ENCODE data around the gene NTSR1. TPM values are rescaled to one million over a fixed set of nuclear protein-coding genes. Genes with fewer than 3 reads are reported as not detected.
A peak's percentile ranks its signal among the peaks of the same experiment; 100 is the strongest.

The NTSR1 gene
- total and polyA plus RNA-seq, 2 of the 13 experiments (the other 11 are each of a cell fraction or from before 2014, with no cell fraction given): 0.09 to 0.12 TPM

GRCh38 chr20:62805711-62806382 is 97.2 kb downstream of the NTSR1 start (continued):
- TF ChIP-seq GABPA (IDR thresholded peaks at IDR 0.05; ENCODE audit: low read depth, low read length) (no peak), GABPA (CRISPR knock-in tag; IDR thresholded peaks at IDR 0.05; ENCODE audit: low read depth) (peak; percentile 75), ZNF136 (CRISPR knock-in tag; IDR thresholded peaks at IDR 0.05; ENCODE audit: low read depth) (no peak; the same call in 1 of the 2 replicates), MYPOP (CRISPR knock-in tag; IDR thresholded peaks at IDR 0.05) (peak; percentile 94), ZBTB38 (CRISPR knock-in tag; IDR thresholded peaks at IDR 0.05) (peak; percentile 94), FOXK1 (CRISPR knock-in tag; IDR thresholded peaks at IDR 0.05; ENCODE audit: borderline replicate concordance, low read depth) (peak; percentile 90), ARID4A (CRISPR knock-in tag; IDR thresholded peaks at IDR 0.05; ENCODE audit: borderline replicate concordance) (peak; percentile 91), PHF8 (CRISPR knock-in tag; IDR thresholded peaks at IDR 0.05) (peak; percentile 95), MXD3 (CRISPR knock-in tag; IDR thresholded peaks at IDR 0.05) (peak; percentile 79)
- TF ChIP-seq, protein P1, sequence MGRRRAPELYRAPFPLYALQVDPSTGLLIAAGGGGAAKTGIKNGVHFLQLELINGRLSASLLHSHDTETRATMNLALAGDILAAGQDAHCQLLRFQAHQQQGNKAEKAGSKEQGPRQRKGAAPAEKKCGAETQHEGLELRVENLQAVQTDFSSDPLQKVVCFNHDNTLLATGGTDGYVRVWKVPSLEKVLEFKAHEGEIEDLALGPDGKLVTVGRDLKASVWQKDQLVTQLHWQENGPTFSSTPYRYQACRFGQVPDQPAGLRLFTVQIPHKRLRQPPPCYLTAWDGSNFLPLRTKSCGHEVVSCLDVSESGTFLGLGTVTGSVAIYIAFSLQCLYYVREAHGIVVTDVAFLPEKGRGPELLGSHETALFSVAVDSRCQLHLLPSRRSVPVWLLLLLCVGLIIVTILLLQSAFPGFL (CRISPR knock-in tag; IDR thresholded peaks at IDR 0.05): no peak
- TF ChIP-seq, protein P2, sequence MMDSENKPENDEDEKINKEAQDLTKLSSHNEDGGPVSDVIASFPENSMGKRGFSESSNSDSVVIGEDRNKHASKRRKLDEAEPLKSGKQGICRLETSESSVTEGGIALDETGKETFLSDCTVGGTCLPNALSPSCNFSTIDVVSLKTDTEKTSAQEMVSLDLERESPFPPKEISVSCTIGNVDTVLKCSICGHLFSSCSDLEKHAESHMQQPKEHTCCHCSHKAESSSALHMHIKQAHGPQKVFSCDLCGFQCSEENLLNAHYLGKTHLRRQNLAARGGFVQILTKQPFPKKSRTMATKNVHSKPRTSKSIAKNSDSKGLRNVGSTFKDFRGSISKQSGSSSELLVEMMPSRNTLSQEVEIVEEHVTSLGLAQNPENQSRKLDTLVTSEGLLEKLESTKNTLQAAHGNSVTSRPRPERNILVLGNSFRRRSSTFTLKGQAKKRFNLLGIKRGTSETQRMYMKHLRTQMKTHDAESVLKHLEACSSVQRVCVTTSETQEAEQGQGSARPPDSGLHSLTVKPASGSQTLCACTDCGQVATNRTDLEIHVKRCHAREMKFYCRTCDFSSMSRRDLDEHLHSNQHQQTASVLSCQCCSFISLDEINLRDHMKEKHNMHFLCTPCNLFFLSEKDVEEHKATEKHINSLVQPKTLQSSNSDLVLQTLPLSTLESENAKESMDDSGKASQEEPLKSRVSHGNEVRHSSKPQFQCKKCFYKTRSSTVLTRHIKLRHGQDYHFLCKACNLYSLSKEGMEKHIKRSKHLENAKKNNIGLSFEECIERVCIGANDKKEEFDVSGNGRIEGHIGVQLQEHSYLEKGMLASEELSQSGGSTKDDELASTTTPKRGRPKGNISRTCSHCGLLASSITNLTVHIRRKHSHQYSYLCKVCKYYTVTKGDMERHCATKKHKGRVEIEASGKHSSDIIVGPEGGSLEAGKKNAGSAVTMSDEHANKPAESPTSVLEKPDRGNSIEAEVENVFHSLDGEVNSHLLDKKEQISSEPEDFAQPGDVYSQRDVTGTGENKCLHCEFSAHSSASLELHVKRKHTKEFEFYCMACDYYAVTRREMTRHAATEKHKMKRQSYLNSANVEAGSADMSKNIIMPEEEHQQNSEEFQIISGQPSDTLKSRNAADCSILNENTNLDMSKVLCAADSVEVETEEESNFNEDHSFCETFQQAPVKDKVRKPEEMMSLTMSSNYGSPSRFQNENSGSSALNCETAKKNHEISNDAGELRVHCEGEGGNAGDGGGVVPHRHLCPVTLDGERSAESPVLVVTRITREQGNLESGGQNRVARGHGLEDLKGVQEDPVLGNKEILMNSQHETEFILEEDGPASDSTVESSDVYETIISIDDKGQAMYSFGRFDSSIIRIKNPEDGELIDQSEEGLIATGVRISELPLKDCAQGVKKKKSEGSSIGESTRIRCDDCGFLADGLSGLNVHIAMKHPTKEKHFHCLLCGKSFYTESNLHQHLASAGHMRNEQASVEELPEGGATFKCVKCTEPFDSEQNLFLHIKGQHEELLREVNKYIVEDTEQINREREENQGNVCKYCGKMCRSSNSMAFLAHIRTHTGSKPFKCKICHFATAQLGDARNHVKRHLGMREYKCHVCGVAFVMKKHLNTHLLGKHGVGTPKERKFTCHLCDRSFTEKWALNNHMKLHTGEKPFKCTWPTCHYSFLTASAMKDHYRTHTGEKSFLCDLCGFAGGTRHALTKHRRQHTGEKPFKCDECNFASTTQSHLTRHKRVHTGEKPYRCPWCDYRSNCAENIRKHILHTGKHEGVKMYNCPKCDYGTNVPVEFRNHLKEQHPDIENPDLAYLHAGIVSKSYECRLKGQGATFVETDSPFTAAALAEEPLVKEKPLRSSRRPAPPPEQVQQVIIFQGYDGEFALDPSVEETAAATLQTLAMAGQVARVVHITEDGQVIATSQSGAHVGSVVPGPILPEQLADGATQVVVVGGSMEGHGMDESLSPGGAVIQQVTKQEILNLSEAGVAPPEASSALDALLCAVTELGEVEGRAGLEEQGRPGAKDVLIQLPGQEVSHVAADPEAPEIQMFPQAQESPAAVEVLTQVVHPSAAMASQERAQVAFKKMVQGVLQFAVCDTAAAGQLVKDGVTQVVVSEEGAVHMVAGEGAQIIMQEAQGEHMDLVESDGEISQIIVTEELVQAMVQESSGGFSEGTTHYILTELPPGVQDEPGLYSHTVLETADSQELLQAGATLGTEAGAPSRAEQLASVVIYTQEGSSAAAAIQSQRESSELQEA (CRISPR knock-in tag; IDR thresholded peaks at IDR 0.05; ENCODE audit: not compliant biosample characterization): peak; percentile 37
- TF ChIP-seq, protein P3, sequence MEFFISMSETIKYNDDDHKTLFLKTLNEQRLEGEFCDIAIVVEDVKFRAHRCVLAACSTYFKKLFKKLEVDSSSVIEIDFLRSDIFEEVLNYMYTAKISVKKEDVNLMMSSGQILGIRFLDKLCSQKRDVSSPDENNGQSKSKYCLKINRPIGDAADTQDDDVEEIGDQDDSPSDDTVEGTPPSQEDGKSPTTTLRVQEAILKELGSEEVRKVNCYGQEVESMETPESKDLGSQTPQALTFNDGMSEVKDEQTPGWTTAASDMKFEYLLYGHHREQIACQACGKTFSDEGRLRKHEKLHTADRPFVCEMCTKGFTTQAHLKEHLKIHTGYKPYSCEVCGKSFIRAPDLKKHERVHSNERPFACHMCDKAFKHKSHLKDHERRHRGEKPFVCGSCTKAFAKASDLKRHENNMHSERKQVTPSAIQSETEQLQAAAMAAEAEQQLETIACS (CRISPR knock-in tag; IDR thresholded peaks at IDR 0.05): peak; percentile 71
